SK-N-SH (cell line): ENCODE measurements around the gene CDK5RAP1. TPM values are rescaled to one million over a fixed set of nuclear protein-coding genes. Genes with fewer than 3 reads are reported as not detected.

Experiments used
- CTCF ChIA-PET: fragments of 300-600, 350-600 bp; formaldehyde crosslinking; extraction: SDS; loops from one replicate; lab custom pipeline; 2021; lab: Yijun Ruan, JAX
- POLR2A ChIA-PET: fragments of 350-600 bp; sonication (Branson Sonifier 250); formaldehyde crosslinking; extraction: SDS; loops from one replicate; lab custom pipeline; 2020; ENCODE audit warnings: antibody characterized with exemption, inconsistent platforms; lab: Yijun Ruan, JAX
- DNase-seq: peaks from one replicate; pipeline ENCODE4 v3.0.0; 2012
- H2AFZ ChIP-seq: fragments of 200-600 bp; sonication (generic); 2 replicates; pipeline ENCODE4 v1.8.1; 2016; ENCODE audit warnings: antibody characterized with exemption, mild to moderate bottlenecking, low read depth
- H3F3A ChIP-seq: fragments of 200-600 bp; sonication (generic); replicated peaks from 2 replicates; pipeline ENCODE3; 2016; ENCODE audit warnings: antibody characterized with exemption, mild to moderate bottlenecking; ENCODE audit not compliant: insufficient read depth
- H3K27ac ChIP-seq, 2 experiments: fragments of 200-500 bp in 1 of 2; fragments of 200-600 bp in 1 of 2; sonication (Bioruptor generic) in 1 of 2; sonication (generic), shearing (Covaris generic) in 1 of 2; 2 replicates each; pipeline versions ENCODE4 v1.5.1 to v1.6.1; 2014 to 2016; ENCODE audit warnings: low read depth in 2 of 2, inconsistent platforms in 1 of 2, low read length in 1 of 2, mild to moderate bottlenecking in 1 of 2, mixed read lengths in 1 of 2
- H3K27me3 ChIP-seq: fragments of 200-600 bp; sonication (generic), shearing (Covaris generic); 2 replicates; pipeline ENCODE4 v1.6.1; 2016; ENCODE audit warnings: mixed run types; ENCODE audit not compliant: insufficient read depth
- H3K36me3 ChIP-seq, 2 experiments: fragments of 200-500 bp in 1 of 2; fragments of 200-600 bp in 1 of 2; sonication (Bioruptor generic) in 1 of 2; sonication (generic) in 1 of 2; replicated peaks in 1 of 2; 2 replicates each; pipeline versions ENCODE3 to v1.5.1; 2014 to 2016; ENCODE audit warnings: low read length in 1 of 2, mild to moderate bottlenecking in 1 of 2; ENCODE audit not compliant: insufficient read depth in 2 of 2, control insufficient read depth in 1 of 2
- H3K4me1 ChIP-seq, 2 experiments: fragments of 200-500 bp in 1 of 2; fragments of 200-600 bp in 1 of 2; sonication (Bioruptor generic) in 1 of 2; sonication (generic), shearing (Covaris generic) in 1 of 2; 2 replicates each; pipeline versions ENCODE4 v1.5.1 to v1.6.1; 2014 to 2016; ENCODE audit warnings: low read depth in 1 of 2, low read length in 1 of 2, mixed run types in 1 of 2; ENCODE audit not compliant: insufficient read depth in 2 of 2, control insufficient read depth in 1 of 2
- H3K4me2 ChIP-seq: fragments of 200-600 bp; sonication (generic), shearing (Covaris generic); 2 replicates; pipeline ENCODE4 v1.6.1; 2017; ENCODE audit warnings: mixed run types
- H3K4me3 ChIP-seq, 2 experiments: fragments of 200-500 bp in 1 of 2; fragments of 200-600 bp in 1 of 2; sonication (Bioruptor generic) in 1 of 2; sonication (generic), shearing (Covaris generic) in 1 of 2; 2 replicates each; pipeline versions ENCODE4 v1.5.1 to v1.8.1; 2014 to 2016; ENCODE audit warnings: low read depth in 2 of 2, inconsistent platforms in 1 of 2, low read length in 1 of 2, mild to moderate bottlenecking in 1 of 2, mixed read lengths in 1 of 2, moderate library complexity in 1 of 2
- H3K79me2 ChIP-seq: fragments of 200-600 bp; sonication (generic); 2 replicates; pipeline ENCODE4 v1.8.1; 2017; ENCODE audit warnings: mild to moderate bottlenecking; ENCODE audit not compliant: insufficient read depth
- H3K9ac ChIP-seq: fragments of 200-600 bp; sonication (generic); 2 replicates; pipeline ENCODE4 v1.6.1; 2017; ENCODE audit warnings: mixed run types
- H3K9me2 ChIP-seq: fragments of 200-600 bp; sonication (generic); 2 replicates; pipeline ENCODE4 v1.6.1; 2017; ENCODE audit warnings: mixed run types
- H3K9me3 ChIP-seq: fragments of 200-600 bp; sonication (generic); 2 replicates; pipeline ENCODE4 v1.6.1; 2017; ENCODE audit warnings: mixed run types, mild to moderate bottlenecking, moderate library complexity
- H4K20me1 ChIP-seq: fragments of 200-600 bp; sonication (generic); 2 replicates; pipeline ENCODE4 v1.6.1; 2017; ENCODE audit warnings: mild to moderate bottlenecking, mixed run types; ENCODE audit not compliant: insufficient read depth
- ELF1 ChIP-seq: IDR thresholded peaks from 2 replicates; pipeline ENCODE4 v1.4.0; 2012
- EP300 ChIP-seq, 2 experiments: IDR thresholded peaks; 2 replicates each; pipeline versions ENCODE4 v1.4.0 to v1.6.1; 2012; ENCODE audit warnings: borderline replicate concordance in 1 of 2, low read depth in 1 of 2, low read length in 1 of 2
- MXI1 ChIP-seq: IDR thresholded peaks from 2 replicates; pipeline ENCODE4 v1.6.1; 2012; ENCODE audit warnings: mild to moderate bottlenecking, low read depth, low read length, improper control_type of control experiment
- NFIC ChIP-seq: IDR thresholded peaks from 2 replicates; pipeline ENCODE4 v1.4.0; 2012; ENCODE audit warnings: borderline replicate concordance
- RAD21 ChIP-seq: IDR thresholded peaks from 2 replicates; pipeline ENCODE4 v1.6.1; 2012; ENCODE audit warnings: mild to moderate bottlenecking, low read length
- RXRA ChIP-seq: IDR thresholded peaks from 2 replicates; pipeline ENCODE4 v1.4.0; 2012; ENCODE audit warnings: low read depth, mild to moderate bottlenecking, borderline replicate concordance
- TCF12 ChIP-seq: IDR thresholded peaks from 2 replicates; pipeline ENCODE4 v1.4.0; 2012
- WGBS: methylation state at CpG from one replicate; pipeline ENCODE4 v1.1.6; 2017; ENCODE audit warnings: low lambda C conversion rate; 5-methylcytosine and 5-hydroxymethylcytosine counted together
- polyA plus RNA-seq, 3 experiments: library from polyadenylated mRNA; depleted of rRNA; stranded (reverse); fragments of >200 nt; gene quantifications; 2 replicates each; pipeline ENCODE4 v1.2.3, GENCODE V29; 2012
- TF ChIP-seq, protein P1 (sequence below): IDR thresholded peaks from 2 replicates; pipeline ENCODE4; 2012

The CDK5RAP1 gene
- polyA plus RNA-seq, 1 of the 3 experiments (the other 2 are of a cell fraction), result 30.5 TPM

DNA sequence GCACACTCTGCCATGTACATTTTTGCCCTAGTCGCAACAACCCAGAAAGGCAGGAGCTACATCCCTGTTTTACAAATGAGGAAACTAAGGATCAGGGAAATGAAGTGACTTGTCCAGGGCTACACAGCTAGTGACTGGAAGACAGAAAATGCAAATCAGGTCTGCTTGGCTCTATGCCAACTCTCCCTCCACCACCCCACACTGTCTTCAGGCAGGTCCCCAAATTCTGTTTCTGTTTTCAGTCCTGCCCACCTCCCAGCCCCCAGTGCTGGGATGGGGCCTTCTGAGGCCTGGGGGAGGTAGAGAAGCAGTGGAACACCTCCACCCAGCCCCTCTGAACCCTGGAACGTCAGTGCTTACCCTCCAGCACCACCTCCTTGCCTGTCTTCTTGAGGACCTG lies 37.2 kb upstream of the CDK5RAP1 start:
- no peak for TF ChIP-seq TCF12
- no peak for TF ChIP-seq EP300 (IDR thresholded peaks at IDR 0.05; ENCODE audit: borderline replicate concordance in 1 of 2, low read depth in 1 of 2, low read length in 1 of 2)
- TF ChIP-seq NFIC, result 0 out of 2 replicates have a peak, but pooled peaks have one; percentile 5
- no peak overlapping the region for H3K9ac ChIP-seq
- 80% methylated on average over 2 of the region's 2 CpGs for WGBS
- no peaks in the 10 kb centered on the region for H4K20me1 ChIP-seq
- no peak overlapping the region for H3K4me2 ChIP-seq
- no peaks in the 10 kb centered on the region for H3K27me3 ChIP-seq
- H3K4me3 ChIP-seq, result no peak overlapping the region
- no peak overlapping the region for H2AFZ ChIP-seq
- no peak overlapping the region for H3K27ac ChIP-seq
- H3K36me3 ChIP-seq, result no peaks in the 10 kb centered on the region
- peaks cover 0 to 7% of the 10 kb centered on the region in 2 experiments; a peak in 1 of 4 replicates for H3K4me1 ChIP-seq
- DNase-seq, result no peak
- no peaks in the 10 kb centered on the region for H3K79me2 ChIP-seq
- ChIA-PET POLR2A (no interaction called here), CTCF (interaction anchor here (0.6 to 1.0 kb wide), 2 partner anchors 230 to 1144 kb away, joined by 3 read pairs; no protein-coding TSS in a partner anchor)
- H3K9me3 ChIP-seq, result no peaks in the 10 kb centered on the region
- no peaks in the 10 kb centered on the region for H3K9me2 ChIP-seq
- peaks cover 4% of the 10 kb centered on the region for H3F3A ChIP-seq

DNA sequence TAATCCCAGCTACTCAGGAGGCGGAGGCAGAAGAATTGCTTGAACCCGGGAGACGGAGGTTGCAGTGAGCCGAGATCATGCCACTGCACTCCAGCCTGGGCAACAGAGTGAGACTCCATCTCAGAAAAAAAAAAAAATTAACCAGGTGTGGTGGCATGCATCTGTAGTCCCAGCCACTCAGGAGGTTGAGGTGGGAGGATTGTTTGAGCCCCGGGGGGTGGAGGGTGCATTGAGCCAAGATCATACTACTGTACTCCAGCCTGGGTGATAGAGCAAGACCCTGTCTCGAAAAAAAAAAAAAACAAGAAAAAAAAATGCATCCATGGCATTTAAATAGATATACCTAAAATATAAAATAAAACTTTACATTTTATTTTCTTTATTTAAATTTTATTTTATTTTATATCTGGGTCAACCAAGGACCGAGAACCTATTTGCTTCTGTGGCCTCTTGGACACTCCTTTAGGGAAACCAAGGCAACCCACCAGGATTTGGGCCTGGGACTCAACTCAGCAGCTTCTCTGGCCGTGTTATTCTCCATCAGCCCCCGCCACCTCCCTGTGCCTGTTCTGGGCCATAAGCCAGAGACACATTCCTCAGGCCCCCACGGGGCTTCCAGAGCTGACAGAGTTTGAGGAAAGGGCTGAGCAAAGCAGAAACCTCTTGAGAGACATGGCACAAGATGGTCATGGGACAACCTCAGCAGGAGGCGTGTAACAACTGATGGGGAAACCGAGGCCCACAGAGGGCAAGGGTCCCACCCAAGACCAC lies 36.0 kb upstream of the CDK5RAP1 start:
- Histone ChIP-seq H3K36me3 (no peaks in the 10 kb centered on the region), H4K20me1 (no peaks in the 10 kb centered on the region), H2AFZ (no peak overlapping the region), H3K79me2 (no peaks in the 10 kb centered on the region), H3F3A (peaks cover 4% of the 10 kb centered on the region), H3K9me2 (no peaks in the 10 kb centered on the region), H3K9me3 (no peaks in the 10 kb centered on the region), H3K4me1 (no peaks in the 10 kb centered on the region; a peak in 1 of 4 replicates), H3K27me3 (no peaks in the 10 kb centered on the region), H3K4me3 (no peak overlapping the region), H3K9ac (no peak overlapping the region), H3K27ac (no peak overlapping the region), H3K4me2 (no peak overlapping the region)
- ChIA-PET POLR2A (no interaction called here), CTCF (no interaction called here)
- DNase-seq, result no peak
- TF ChIP-seq, protein P1, sequence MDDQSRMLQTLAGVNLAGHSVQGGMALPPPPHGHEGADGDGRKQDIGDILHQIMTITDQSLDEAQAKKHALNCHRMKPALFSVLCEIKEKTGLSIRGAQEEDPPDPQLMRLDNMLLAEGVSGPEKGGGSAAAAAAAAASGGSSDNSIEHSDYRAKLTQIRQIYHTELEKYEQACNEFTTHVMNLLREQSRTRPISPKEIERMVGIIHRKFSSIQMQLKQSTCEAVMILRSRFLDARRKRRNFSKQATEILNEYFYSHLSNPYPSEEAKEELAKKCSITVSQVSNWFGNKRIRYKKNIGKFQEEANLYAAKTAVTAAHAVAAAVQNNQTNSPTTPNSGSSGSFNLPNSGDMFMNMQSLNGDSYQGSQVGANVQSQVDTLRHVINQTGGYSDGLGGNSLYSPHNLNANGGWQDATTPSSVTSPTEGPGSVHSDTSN, result no peak
- WGBS, result 84% methylated on average over 12 of the region's 12 CpGs

DNA sequence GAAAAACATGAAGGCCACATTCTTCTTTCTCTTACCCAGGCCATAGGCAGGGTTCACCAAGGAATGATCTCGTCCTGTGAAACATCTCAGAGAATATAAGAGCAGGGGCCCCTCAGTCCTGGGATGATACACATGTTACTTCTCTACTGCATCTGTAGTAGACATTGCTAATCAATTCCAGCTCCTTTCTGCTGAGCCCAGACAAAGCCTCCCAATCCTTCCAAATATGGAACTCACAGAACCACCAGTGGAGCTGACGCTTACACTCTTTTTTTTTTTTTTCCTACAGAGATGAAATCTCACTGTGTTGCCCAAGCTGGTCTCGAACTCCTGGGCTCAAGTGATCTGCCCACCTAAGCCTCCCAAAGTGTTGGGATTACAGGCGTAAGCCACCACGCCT lies 33.1 kb upstream of the CDK5RAP1 start:
- CTCF ChIA-PET, result no interaction called here

More for the DNA sequence above, 33.1 kb upstream of the CDK5RAP1 start:
- TF ChIP-seq RAD21, result no peak
- TF ChIP-seq ELF1, result no peak
- no peak for TF ChIP-seq MXI1
- TF ChIP-seq RXRA, result no peak
- TF ChIP-seq, all 33 proteins: peak for 0
- no peaks in the 10 kb centered on the region for H3K79me2 ChIP-seq
- H3K4me3 ChIP-seq, result no peak overlapping the region
- no peaks in the 10 kb centered on the region for H4K20me1 ChIP-seq
- POLR2A ChIA-PET, result no interaction called here
- 94% methylated on average over 5 of the region's 5 CpGs for WGBS
- no peaks in the 10 kb centered on the region for H3K4me1 ChIP-seq
- H3K9me2 ChIP-seq, result no peaks in the 10 kb centered on the region
- no peak overlapping the region for H3K27ac ChIP-seq
- no peaks in the 10 kb centered on the region for H3K36me3 ChIP-seq
- no peaks in the 10 kb centered on the region for H3F3A ChIP-seq
- no peaks in the 10 kb centered on the region for H3K27me3 ChIP-seq
- no peak overlapping the region for H2AFZ ChIP-seq
- H3K9ac ChIP-seq, result no peak overlapping the region
- H3K9me3 ChIP-seq, result no peaks in the 10 kb centered on the region
- no peak overlapping the region for H3K4me2 ChIP-seq
- DNase-seq, result no peak
